NCI-H460 (cell line): ENCODE data around the gene KIF15. TPM values are rescaled to one million over a fixed set of nuclear protein-coding genes. Genes with fewer than 3 reads are reported as not detected.

ENCODE experiments used
- DNase-seq: peaks from one replicate; pipeline ENCODE4 v3.0.0-alpha.2; 2016; ENCODE audit warnings: low read depth; ENCODE audit errors: extremely low read depth
- total RNA-seq: library from RNA; depleted of rRNA; stranded (reverse); fragments of >200 nt; shearing (Covaris generic); gene quantifications from 2 replicates; pipeline ENCODE4 v1.2.3, GENCODE V29; 2014; rRNA removed

KIF15 gene
- total RNA-seq, 1 experiment from 2014 or later: 14.3 TPM

GRCh38 chr3:44877333-44877732, 115.7 kb downstream of the KIF15 start:
- DNase-seq: no peak

DNA sequence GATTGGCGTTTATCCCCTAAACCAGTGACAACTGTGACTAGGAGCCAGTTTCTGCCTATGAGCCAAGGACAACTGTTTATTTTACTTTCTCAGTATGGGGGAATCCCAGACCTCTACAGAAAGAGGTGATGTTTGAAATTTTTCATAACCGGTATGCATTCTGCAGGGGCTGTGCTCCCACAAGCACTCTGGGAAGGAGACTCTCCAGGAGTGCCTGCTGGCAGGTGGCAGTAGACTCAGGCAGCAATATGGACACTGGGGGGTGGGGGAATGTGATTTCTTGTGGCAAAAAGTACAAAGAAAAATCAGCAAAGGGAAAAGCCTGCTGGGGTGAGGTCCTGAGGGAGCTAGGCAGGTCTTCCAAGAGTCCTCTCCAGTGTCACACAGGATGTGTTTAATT, 118.7 kb downstream of the KIF15 start:
- no peak for DNase-seq

GRCh38 chr3:44883213-44883955, 121.8 kb downstream of the KIF15 start:
- DNase-seq: no peak

DNA sequence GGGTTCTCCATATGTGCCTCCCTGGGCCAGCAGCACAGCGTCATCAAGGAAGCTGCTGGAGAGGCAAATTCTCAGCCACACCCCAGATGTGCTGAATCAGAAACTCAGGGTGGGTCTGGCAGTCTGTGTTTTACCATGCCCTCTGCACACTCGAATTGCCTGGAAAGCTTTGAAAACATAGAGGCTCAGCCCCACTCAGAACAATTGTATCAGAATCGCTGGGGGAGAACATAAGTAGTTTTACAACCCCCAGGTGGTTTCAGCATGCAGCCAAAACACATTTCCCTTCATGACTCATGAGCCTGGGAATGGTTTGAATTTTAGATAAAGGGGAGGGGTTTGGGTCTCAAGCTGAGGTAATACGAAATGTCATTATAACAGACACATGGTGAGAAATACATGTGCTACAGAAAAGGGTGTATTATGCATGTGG, 122.4 kb downstream of the KIF15 start:
- DNase-seq: no peak

GRCh38 chr3:44885618-44886017, 124.0 kb downstream of the KIF15 start:
- DNase-seq: peak; percentile 33

DNA sequence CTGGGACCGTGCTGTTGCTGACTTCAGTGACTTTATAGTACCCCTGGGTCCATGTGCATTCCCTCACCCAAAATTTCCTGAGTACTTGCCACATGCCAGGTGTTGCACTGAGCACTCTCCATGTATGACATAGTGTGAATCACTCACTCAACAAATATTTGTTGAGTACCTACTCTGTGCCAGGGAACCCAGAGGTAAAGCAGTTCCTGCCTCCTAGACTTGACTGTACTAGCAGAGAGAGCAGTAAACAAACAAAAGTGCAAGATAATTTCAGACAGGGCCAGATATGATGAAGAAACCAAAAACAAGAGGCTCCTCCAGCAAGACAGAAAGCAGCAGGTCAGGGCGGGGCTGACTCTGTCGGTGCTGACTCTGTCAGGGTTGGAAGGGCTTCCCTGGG, 125.0 kb downstream of the KIF15 start:
- DNase-seq: no peak

GRCh38 chr3:44887101-44887500, 125.5 kb downstream of the KIF15 start:
- no peak for DNase-seq

- no peak for DNase-seq
Observed at GRCh38 chr3:44890258-44890657, 128.7 kb downstream of the KIF15 start.

DNA sequence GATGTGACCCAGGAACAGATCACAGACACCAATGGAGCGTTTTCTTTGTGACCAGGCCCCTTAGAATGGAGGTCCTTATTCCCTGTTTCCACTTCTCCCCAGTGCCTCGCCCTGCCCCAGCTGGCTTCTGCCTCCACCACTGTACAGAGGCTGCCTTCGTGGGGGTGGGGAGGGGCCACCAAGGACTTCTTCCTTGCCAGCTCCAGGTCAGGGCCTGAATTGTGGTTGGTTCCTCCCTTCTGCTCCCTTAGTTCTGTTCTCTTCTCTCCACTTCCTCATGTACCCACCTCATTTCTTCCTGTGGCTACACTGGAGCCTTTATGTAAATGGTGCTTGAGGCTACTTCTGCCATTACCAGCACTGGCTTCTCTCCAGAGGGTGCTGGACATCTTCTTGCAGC, 129.3 kb downstream of the KIF15 start:
- DNase-seq: no peak

DNA sequence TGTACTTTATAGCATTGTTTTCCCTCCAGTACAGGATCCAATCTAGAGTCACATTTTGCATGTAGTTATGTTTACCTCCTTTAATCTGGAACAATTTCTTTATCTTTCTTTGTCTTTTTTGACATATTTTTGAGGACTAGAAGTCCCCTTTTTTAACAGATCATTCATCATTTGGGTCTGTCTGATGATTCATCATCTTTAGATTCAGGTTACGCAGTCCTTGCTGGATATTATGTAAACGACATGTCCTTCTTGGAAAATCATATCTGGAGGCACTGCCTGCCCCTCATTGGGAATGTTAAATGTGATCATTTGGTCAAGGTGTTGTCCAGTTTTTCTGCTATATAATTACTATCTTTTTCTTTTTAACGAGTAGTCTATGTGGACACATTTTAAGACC, 131.1 kb downstream of the KIF15 start:
- DNase-seq: no peak

GRCh38 chr3:44893097-44893496, 131.5 kb downstream of the KIF15 start:
- DNase-seq: no peak

- DNase-seq: no peak
Observed at GRCh38 chr3:44894485-44894884, 132.9 kb downstream of the KIF15 start.

DNA sequence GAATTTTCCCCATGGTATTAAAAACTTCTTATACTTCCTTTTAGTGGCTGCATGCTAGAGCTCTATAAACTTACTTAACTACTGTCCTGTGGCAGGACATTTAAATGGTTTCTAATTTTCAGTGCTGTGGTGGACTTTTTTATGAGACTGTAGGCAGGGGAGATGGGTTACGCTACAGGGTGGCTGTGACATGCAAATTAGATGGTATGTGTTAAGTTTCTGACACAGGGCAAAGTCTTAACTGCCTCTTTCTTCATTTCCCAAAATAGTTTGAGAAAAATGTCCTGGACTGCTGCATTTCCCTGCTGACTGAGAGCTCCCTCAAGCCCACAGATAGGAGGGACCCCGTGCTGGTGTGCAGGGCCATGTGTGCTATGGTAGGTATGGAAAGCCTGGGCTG, 134.8 kb downstream of the KIF15 start:
- DNase-seq: no peak

DNA sequence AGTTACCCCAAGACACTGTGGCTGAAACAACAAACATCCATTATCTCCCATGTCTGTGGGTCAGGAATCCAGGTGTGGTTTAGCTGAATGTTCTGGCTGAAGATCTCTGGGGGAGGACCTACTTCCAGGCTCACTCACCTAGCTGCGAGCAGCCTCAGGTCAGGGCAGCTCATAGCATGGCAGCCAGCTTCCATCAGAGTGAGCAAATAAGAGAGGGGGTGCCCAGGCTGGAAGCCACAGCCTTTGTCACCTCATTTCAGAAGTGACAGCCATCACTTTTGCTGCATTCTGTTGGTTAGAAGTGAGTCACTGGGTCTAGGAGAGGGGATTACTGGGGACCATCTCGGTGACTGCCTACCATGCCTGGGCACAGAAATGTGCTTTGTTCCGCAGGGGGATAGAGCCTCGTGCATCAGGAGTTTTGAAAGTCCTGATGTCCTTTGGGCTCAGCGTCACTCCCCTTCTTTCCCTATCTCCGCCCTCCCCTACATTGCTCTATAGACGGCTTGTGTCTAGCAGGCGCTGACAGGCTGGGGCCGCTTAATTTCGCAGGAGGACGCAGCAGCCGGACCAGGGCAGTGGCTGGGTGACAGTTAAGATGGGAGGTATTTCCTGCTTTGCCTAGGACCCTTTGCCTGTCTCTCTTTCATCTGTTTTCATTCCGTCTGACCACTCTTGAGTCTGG, 138.2 kb downstream of the KIF15 start:
- no peak for DNase-seq

GRCh38 chr3:44902628-44903027, 141.0 kb downstream of the KIF15 start:
- DNase-seq: no peak

Other genes with a start within 250 kb of the KIF15 start
- 2.1 and 2.5 TPM in 2 replicates for gene ZKSCAN7, start 206.6 kb upstream of the KIF15 start, total RNA-seq
- 0.12 TPM in 1 of 2 replicates, not detected in the other for gene ZNF660, start 176.8 kb upstream of the KIF15 start, total RNA-seq
- 6.9 and 7.9 TPM in 2 replicates for gene ZNF197, start 136.8 kb upstream of the KIF15 start, total RNA-seq
- gene ZNF35, start 113.1 kb upstream of the KIF15 start, total RNA-seq: 10.8 and 11.5 TPM in 2 replicates
- not detected in 2 replicates for gene ZNF502, start 49.1 kb upstream of the KIF15 start, total RNA-seq
- 1.9 and 3.8 TPM in 2 replicates for gene ZNF501, start 32.2 kb upstream of the KIF15 start, total RNA-seq
- 28.2 and 29.4 TPM in 2 replicates for gene KIAA1143, start 175 bp upstream of the KIF15 start, total RNA-seq
- gene TMEM42, start 100.1 kb downstream of the KIF15 start, total RNA-seq: 17.0 and 17.2 TPM in 2 replicates
- not detected in 2 replicates for gene TGM4, start 112.8 kb downstream of the KIF15 start, total RNA-seq
- gene ZDHHC3, start 214.4 kb downstream of the KIF15 start, total RNA-seq: 27.4 and 32.6 TPM in 2 replicates
- 47.2 and 54.0 TPM in 2 replicates for gene EXOSC7, start 214.4 kb downstream of the KIF15 start, total RNA-seq